B cell (primary cell): ENCODE results near the gene CBR4. TPM values are rescaled to one million over a fixed set of nuclear protein-coding genes. Genes with fewer than 3 reads are reported as not detected.
"Not testable (repeated sequence)": the region's sequence is repeated elsewhere in the genome, so short reads cannot be mapped to it uniquely, and the experiment has no call there.

Experiments
- ATAC-seq: fragments of 200-7000 bp; cut with Tn5 transposase; one replicate; pipeline ENCODE4 v1.10.0; 2021; ENCODE audit warnings: low read depth, mild to moderate bottlenecking, moderate number of reproducible peaks, moderate library complexity
- CTCF ChIA-PET: fragments of 350-600 bp; sonication (Branson Sonifier 250); formaldehyde crosslinking; loops from one replicate; lab custom pipeline; 2021; ENCODE audit warnings: antibody characterized with exemption, inconsistent platforms; lab: Charles Lee
- POLR2A ChIA-PET: fragments of 350-600 bp; sonication (Branson Sonifier 250); formaldehyde crosslinking; loops from one replicate; lab custom pipeline; 2021; ENCODE audit warnings: antibody characterized with exemption; lab: Charles Lee
- DNase-seq: peaks from one replicate; pipeline ENCODE4 v3.0.0; 2013
- H2AFZ ChIP-seq: 2 replicates; pipeline ENCODE4 v1.6.1; 2012; ENCODE audit warnings: mild to moderate bottlenecking, low read depth, low read length; ENCODE audit not compliant: insufficient read depth, poor library complexity, severe bottlenecking
- H3K27ac ChIP-seq, 2 donors: 1 replicate in 1 of 2; 2 replicates in 1 of 2; pipeline ENCODE4 v1.5.1; 2012 to 2013; ENCODE audit warnings: low read length in 2 of 2, mild to moderate bottlenecking in 2 of 2, moderate library complexity in 1 of 2
- H3K27me3 ChIP-seq, 4 experiments: fragments of 200-600 bp in 1 of 4; sonication (generic) in 1 of 4; replicated peaks in 1 of 4; 1 replicate in 2 of 4; 2 replicates in 2 of 4; pipeline versions ENCODE4 v1.6.1 to v1.7.0; 2013 to 2016; ENCODE audit warnings: low read length in 3 of 4, mild to moderate bottlenecking in 2 of 4, mixed read lengths in 1 of 4, moderate library complexity in 1 of 4; ENCODE audit not compliant: insufficient read depth in 4 of 4, control insufficient read depth in 3 of 4; ENCODE audit errors: control extremely low read depth in 1 of 4
- H3K36me3 ChIP-seq, 2 experiments: replicated peaks in 1 of 2; 1 replicate in 1 of 2; 2 replicates in 1 of 2; pipeline versions ENCODE4 v1.6.1 to v1.7.1; 2013; ENCODE audit warnings: low read length in 1 of 2; ENCODE audit not compliant: insufficient read depth in 2 of 2, control insufficient read depth in 1 of 2; ENCODE audit errors: control extremely low read depth in 1 of 2, extremely low read depth in 1 of 2
- H3K4me1 ChIP-seq, 2 donors: fragments of 200-600 bp in 1 of 2; sonication (generic) in 1 of 2; 1 replicate in 1 of 2; 2 replicates in 1 of 2; pipeline versions ENCODE4 v1.5.1 to v1.6.1; 2013 to 2017; ENCODE audit warnings: low read length in 2 of 2; ENCODE audit not compliant: control insufficient read depth in 2 of 2, insufficient read depth in 2 of 2
- H3K4me2 ChIP-seq: replicated peaks from 2 replicates; pipeline ENCODE3; 2012; ENCODE audit warnings: mild to moderate bottlenecking, low read depth, low read length; ENCODE audit not compliant: poor library complexity, severe bottlenecking
- H3K4me3 ChIP-seq, 5 experiments: fragments of 200-600 bp in 1 of 5; sonication (generic) in 1 of 5; 1 replicate in 3 of 5; 2 replicates in 2 of 5; pipeline versions ENCODE4 v1.5.1 to v1.7.0; 2011 to 2016; ENCODE audit warnings: low read length in 4 of 5, mild to moderate bottlenecking in 4 of 5, low read depth in 2 of 5, control low read depth in 1 of 5, moderate library complexity in 1 of 5; ENCODE audit not compliant: insufficient read depth in 1 of 5; ENCODE audit errors: control extremely low read depth in 1 of 5, extremely low read depth in 1 of 5
- H3K79me2 ChIP-seq: fragments of 200-600 bp; sonication (generic); one replicate; pipeline ENCODE4 v1.6.0; 2016; ENCODE audit warnings: low read length; ENCODE audit not compliant: control insufficient read depth, insufficient read depth
- H3K9ac ChIP-seq: fragments of 200-600 bp; sonication (generic); 2 replicates; pipeline ENCODE4 v1.6.1; 2017; ENCODE audit warnings: mild to moderate bottlenecking, low read length, moderate library complexity
- H3K9me3 ChIP-seq, 3 donors: one replicate each; pipeline versions ENCODE4 v1.6.1 to v1.7.1; 2013; ENCODE audit warnings: low read length in 2 of 3; ENCODE audit not compliant: control insufficient read depth in 2 of 3, insufficient read depth in 1 of 3; ENCODE audit errors: control extremely low read depth in 1 of 3
- H4K20me1 ChIP-seq: 2 replicates; pipeline ENCODE4 v1.6.0; 2012; ENCODE audit warnings: mild to moderate bottlenecking, low read length; ENCODE audit not compliant: insufficient read depth, control insufficient read depth, poor library complexity, severe bottlenecking
- H3K27ac Mint-ChIP-seq: one replicate; pipeline ENCODE4 v1.8.0; 2021; ENCODE audit warnings: mixed read lengths
- H3K27me3 Mint-ChIP-seq: one replicate; pipeline ENCODE4 v1.8.0; 2021; ENCODE audit warnings: mixed read lengths
- H3K4me1 Mint-ChIP-seq: one replicate; pipeline ENCODE4 v1.8.0; 2021; ENCODE audit warnings: mixed read lengths
- H3K4me3 Mint-ChIP-seq: one replicate; pipeline ENCODE4 v1.8.0; 2021; ENCODE audit warnings: mixed read lengths
- H3K9me3 Mint-ChIP-seq: one replicate; pipeline ENCODE4 v1.8.0; 2022; ENCODE audit warnings: mixed read lengths; ENCODE audit not compliant: insufficient read depth
- CTCF ChIP-seq: fragments of 200-600 bp; IDR thresholded peaks from one replicate; pipeline ENCODE4 v1.8.0; 2022; ENCODE audit warnings: antibody characterized with exemption, mild to moderate bottlenecking
- EZH2 ChIP-seq: IDR thresholded peaks from 2 replicates; pipeline ENCODE4 v1.6.1; 2012; ENCODE audit warnings: borderline replicate concordance, low read depth, mild to moderate bottlenecking, moderate library complexity, low read length; ENCODE audit not compliant: insufficient read depth, poor library complexity, severe bottlenecking
- WGBS: methylation state at CpG from one replicate; pipeline ENCODE4 v1.1.5; 2013; ENCODE audit warnings: missing lambda C conversion rate; ENCODE audit not compliant: insufficient coverage; 5-methylcytosine and 5-hydroxymethylcytosine counted together
- intact Hi-C: fragments of 100-400 bp; cut with micrococcal nuclease; formaldehyde crosslinking; loops from one replicate; pipeline ENCODE4 v1.10.0; 2022
- polyA plus RNA-seq: library from polyadenylated mRNA; depleted of rRNA; stranded (reverse); fragments of >200 nt; gene quantifications from 2 replicates; pipeline ENCODE4 v1.2.3, GENCODE V29; 2012
- total RNA-seq, 2 donors: library from RNA; stranded (reverse); fragments of 120-200 nt in 1 of 2; gene quantifications; 1 replicate in 1 of 2; 2 replicates in 1 of 2; pipeline versions ENCODE4 v1.2.3 to v1.2.4, GENCODE V29; 2013 to 2022

The CBR4 gene
- total and polyA plus RNA-seq, 2 donors (not counting 1 experiment from before 2014, with no cell fraction given) = 7.9 to 32.1 TPM

- Histone ChIP-seq H3K9me3 (no peaks in the 10 kb centered on the region), H3K4me3 (no peak overlapping the region), H3K36me3 (no peaks in the 10 kb centered on the region), H2AFZ (no peak overlapping the region), H3K4me2 (no peak overlapping the region), H3K27me3 (no peaks in the 10 kb centered on the region), H3K79me2 (no peaks in the 10 kb centered on the region), H3K27ac (no peak overlapping the region), H4K20me1 (no peaks in the 10 kb centered on the region), H3K4me1 (no peaks in the 10 kb centered on the region), H3K9ac (no peak overlapping the region)
- WGBS = 95% methylated on average over 4 of the region's 8 CpGs
- TF ChIP-seq CTCF (no peak), EZH2 (no peak)
- H3K4me3 Mint-ChIP-seq = no peak overlapping the region
- ChIA-PET CTCF (no interaction called here), POLR2A (no interaction called here)
- ATAC-seq (no peak), DNase-seq (no peak)
- no peaks in the 10 kb centered on the region for H3K27me3 Mint-ChIP-seq
- no peak overlapping the region for H3K27ac Mint-ChIP-seq
- no peaks in the 10 kb centered on the region for H3K4me1 Mint-ChIP-seq
- no peaks in the 10 kb centered on the region for H3K9me3 Mint-ChIP-seq
- intact Hi-C loops = no loop called here
Observed at GRCh38 chr4:169039251-169039954, 29.3 kb upstream of the CBR4 start.

- CTCF ChIA-PET = interaction anchor here (1.0 kb wide), 1 partner anchor 456 kb away, joined by 3 read pairs; no protein-coding TSS in a partner anchor
- H3K79me2 ChIP-seq = no peaks in the 10 kb centered on the region
- no peak overlapping the region for H2AFZ ChIP-seq
- Mint-ChIP-seq H3K9me3 (no peaks in the 10 kb centered on the region), H3K27me3 (peaks cover under 1% of the 10 kb centered on the region), H3K4me3 (no peak overlapping the region), H3K27ac (no peak overlapping the region), H3K4me1 (no peaks in the 10 kb centered on the region)
- no peaks in the 10 kb centered on the region for H3K9me3 ChIP-seq
- intact Hi-C loops = no loop called here
- H3K27me3 ChIP-seq = no peaks in the 10 kb centered on the region
- ATAC-seq (no peak), DNase-seq (no peak)
- H3K27ac ChIP-seq = no peak overlapping the region
- no peaks in the 10 kb centered on the region for H3K36me3 ChIP-seq
- H3K4me1 ChIP-seq = no peaks in the 10 kb centered on the region
- WGBS = 85% methylated on average over 1 of the region's 3 CpGs
- H3K9ac ChIP-seq = no peak overlapping the region
- H4K20me1 ChIP-seq = no peaks in the 10 kb centered on the region
- H3K4me2 ChIP-seq = no peak overlapping the region
- H3K4me3 ChIP-seq = no peak overlapping the region
- POLR2A ChIA-PET = no interaction called here
- no peak for TF ChIP-seq EZH2
- no peak for TF ChIP-seq CTCF
Observed at GRCh38 chr4:169037506-169037905, 27.5 kb upstream of the CBR4 start.

- H3K36me3 ChIP-seq, H3K27me3 Mint-ChIP-seq, DNase-seq, H3K4me1 ChIP-seq, H2AFZ ChIP-seq, H3K9ac ChIP-seq, H3K27ac ChIP-seq, H4K20me1 ChIP-seq, H3K9me3 ChIP-seq, H3K4me1 Mint-ChIP-seq, H3K27me3 ChIP-seq, H3K79me2 ChIP-seq, H3K9me3 Mint-ChIP-seq, POLR2A ChIA-PET, H3K4me3 ChIP-seq, H3K4me2 ChIP-seq, intact Hi-C loops, H3K4me3 Mint-ChIP-seq, H3K27ac Mint-ChIP-seq, ATAC-seq, CTCF ChIA-PET: not testable (repeated sequence)
- WGBS = 99% methylated on average over 26 of the region's 35 CpGs
Observed at GRCh38 chr4:169035871-169036620, 26.0 kb upstream of the CBR4 start.
